Fibroblast of lung (primary cell): ENCODE data around the gene SLC1A1. TPM values are rescaled to one million over a fixed set of nuclear protein-coding genes. Genes with fewer than 3 reads are reported as not detected.

Experiments
- DNase-seq, 2 donors: peaks; one replicate each; pipeline versions ENCODE4 v3.0.0 to v3.0.0-alpha.2; 2010; ENCODE audit warnings: low read depth in 2 of 2
- H2AFZ ChIP-seq: 2 replicates; pipeline ENCODE4 v1.5.1; 2012; ENCODE audit warnings: low read length, control low read depth, inconsistent platforms
- H3K27ac ChIP-seq: 2 replicates; pipeline ENCODE4 v1.5.1; 2011; ENCODE audit warnings: low read length, control low read depth; ENCODE audit not compliant: insufficient read depth
- H3K27me3 ChIP-seq: 2 replicates; pipeline ENCODE4 v1.5.1; 2011; ENCODE audit warnings: mild to moderate bottlenecking, low read length; ENCODE audit not compliant: control insufficient read depth, insufficient read depth
- H3K36me3 ChIP-seq: 2 replicates; pipeline ENCODE4 v1.5.1; 2011; ENCODE audit warnings: low read length; ENCODE audit not compliant: control insufficient read depth, insufficient read depth
- H3K4me1 ChIP-seq: 2 replicates; pipeline ENCODE4 v1.5.1; 2011; ENCODE audit warnings: low read length; ENCODE audit not compliant: control insufficient read depth, insufficient read depth; ENCODE audit errors: extremely low read depth
- H3K4me2 ChIP-seq: 2 replicates; pipeline ENCODE4 v1.5.1; 2011; ENCODE audit warnings: low read length, control low read depth; ENCODE audit not compliant: insufficient read depth; ENCODE audit errors: extremely low read depth
- H3K4me3 ChIP-seq, 4 experiments: fragments of 200-600 bp in 1 of 4; sonication (generic) in 1 of 4; replicated peaks in 1 of 4; 2 replicates each; pipeline ENCODE4 v1.5.1; 2011 to 2016; ENCODE audit warnings: low read length in 4 of 4, low read depth in 3 of 4, mild to moderate bottlenecking in 3 of 4, control low read depth in 2 of 4, inconsistent platforms in 1 of 4, mixed read lengths in 1 of 4; ENCODE audit not compliant: insufficient read depth in 1 of 4; ENCODE audit errors: control extremely low read depth in 1 of 4
- H3K79me2 ChIP-seq: 2 replicates; pipeline ENCODE4 v1.5.1; 2012; ENCODE audit warnings: mild to moderate bottlenecking, low read length, inconsistent platforms; ENCODE audit not compliant: control insufficient read depth, insufficient read depth
- H3K9ac ChIP-seq: 2 replicates; pipeline ENCODE4 v1.5.1; 2011; ENCODE audit warnings: mild to moderate bottlenecking, low read length, control low read depth; ENCODE audit not compliant: insufficient read depth
- H3K9me3 ChIP-seq: 2 replicates; pipeline ENCODE4 v1.5.1; 2012; ENCODE audit warnings: low read depth, low read length; ENCODE audit not compliant: control insufficient read depth, insufficient read depth
- H4K20me1 ChIP-seq: 2 replicates; pipeline ENCODE4 v1.5.1; 2011; ENCODE audit warnings: low read length; ENCODE audit not compliant: control insufficient read depth, insufficient read depth; ENCODE audit errors: extremely low read depth
- EZH2 ChIP-seq: IDR thresholded peaks from 2 replicates; pipeline ENCODE4 v1.5.1; 2012; ENCODE audit warnings: low read length, control low read depth, mild to moderate bottlenecking; ENCODE audit errors: missing control alignments
- polyA plus RNA-seq, 2 donors: library from polyadenylated mRNA; depleted of rRNA in 1 of 2; stranded (reverse) in 1 of 2; unstranded in 1 of 2; fragments of >200 nt; gene quantifications; 2 replicates each; pipeline ENCODE4 v1.2.1, GENCODE V29; 2011 to 2012; ENCODE audit warnings: missing spikeins in 1 of 2
- total RNA-seq: library from RNA; depleted of rRNA; stranded (reverse); fragments of >200 nt; gene quantifications from 2 replicates; pipeline ENCODE4 v1.2.1, GENCODE V29; 2014
- TF ChIP-seq, protein P1 (sequence below), 2 donors: IDR thresholded peaks in 1 of 2; conservative IDR thresholded peaks in 1 of 2; 1 replicate in 1 of 2; 2 replicates in 1 of 2; pipeline ENCODE4 v1.5.1; 2011 to 2012; ENCODE audit warnings: low read length in 2 of 2, control low read depth in 1 of 2, inconsistent platforms in 1 of 2, low read depth in 1 of 2, mild to moderate bottlenecking in 1 of 2

Gene SLC1A1
- total and polyA plus RNA-seq, 2 donors (not counting 1 experiment from before 2014, with no cell fraction given) = 4.5 to 64.1 TPM

DNA sequence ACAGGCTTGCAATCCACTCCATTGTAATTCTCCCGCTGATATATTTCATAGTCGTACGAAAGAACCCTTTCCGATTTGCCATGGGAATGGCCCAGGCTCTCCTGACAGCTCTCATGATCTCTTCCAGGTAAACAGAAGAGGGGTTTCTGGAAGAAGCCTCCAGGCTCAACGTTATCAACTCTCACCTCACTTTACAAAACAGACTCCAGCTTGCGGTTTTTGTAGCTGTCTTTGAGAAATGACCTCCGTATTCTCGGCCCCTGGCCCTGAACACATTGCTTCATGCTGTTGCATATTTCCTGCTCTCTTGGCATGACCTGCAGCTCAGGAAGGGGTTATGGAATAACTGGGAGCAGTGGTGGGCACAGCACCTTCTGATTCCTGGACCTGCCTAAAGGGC lies 85.7 kb downstream of the SLC1A1 start:
- no peaks in the 10 kb centered on the region for H3K79me2 ChIP-seq
- H3K4me3 ChIP-seq = no peak overlapping the region
- TF ChIP-seq, protein P1, sequence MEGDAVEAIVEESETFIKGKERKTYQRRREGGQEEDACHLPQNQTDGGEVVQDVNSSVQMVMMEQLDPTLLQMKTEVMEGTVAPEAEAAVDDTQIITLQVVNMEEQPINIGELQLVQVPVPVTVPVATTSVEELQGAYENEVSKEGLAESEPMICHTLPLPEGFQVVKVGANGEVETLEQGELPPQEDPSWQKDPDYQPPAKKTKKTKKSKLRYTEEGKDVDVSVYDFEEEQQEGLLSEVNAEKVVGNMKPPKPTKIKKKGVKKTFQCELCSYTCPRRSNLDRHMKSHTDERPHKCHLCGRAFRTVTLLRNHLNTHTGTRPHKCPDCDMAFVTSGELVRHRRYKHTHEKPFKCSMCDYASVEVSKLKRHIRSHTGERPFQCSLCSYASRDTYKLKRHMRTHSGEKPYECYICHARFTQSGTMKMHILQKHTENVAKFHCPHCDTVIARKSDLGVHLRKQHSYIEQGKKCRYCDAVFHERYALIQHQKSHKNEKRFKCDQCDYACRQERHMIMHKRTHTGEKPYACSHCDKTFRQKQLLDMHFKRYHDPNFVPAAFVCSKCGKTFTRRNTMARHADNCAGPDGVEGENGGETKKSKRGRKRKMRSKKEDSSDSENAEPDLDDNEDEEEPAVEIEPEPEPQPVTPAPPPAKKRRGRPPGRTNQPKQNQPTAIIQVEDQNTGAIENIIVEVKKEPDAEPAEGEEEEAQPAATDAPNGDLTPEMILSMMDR (conservative IDR thresholded peaks at IDR 0.05 in 1 of 2, IDR thresholded peaks at IDR 0.05 in 1 of 2; ENCODE audit: low read depth in 1 of 2, low read length in 2 of 2) = no peak
- TF ChIP-seq EZH2 = no peak
- no peaks in the 10 kb centered on the region for H3K4me1 ChIP-seq
- H2AFZ ChIP-seq = no peak overlapping the region
- H3K27me3 ChIP-seq = no peaks in the 10 kb centered on the region
- H3K9me3 ChIP-seq = no peaks in the 10 kb centered on the region
- H3K4me2 ChIP-seq = no peak overlapping the region
- DNase-seq = no peak
- no peak overlapping the region for H3K9ac ChIP-seq
- no peaks in the 10 kb centered on the region for H3K36me3 ChIP-seq
- no peaks in the 10 kb centered on the region for H4K20me1 ChIP-seq
- H3K27ac ChIP-seq = no peak overlapping the region

DNA sequence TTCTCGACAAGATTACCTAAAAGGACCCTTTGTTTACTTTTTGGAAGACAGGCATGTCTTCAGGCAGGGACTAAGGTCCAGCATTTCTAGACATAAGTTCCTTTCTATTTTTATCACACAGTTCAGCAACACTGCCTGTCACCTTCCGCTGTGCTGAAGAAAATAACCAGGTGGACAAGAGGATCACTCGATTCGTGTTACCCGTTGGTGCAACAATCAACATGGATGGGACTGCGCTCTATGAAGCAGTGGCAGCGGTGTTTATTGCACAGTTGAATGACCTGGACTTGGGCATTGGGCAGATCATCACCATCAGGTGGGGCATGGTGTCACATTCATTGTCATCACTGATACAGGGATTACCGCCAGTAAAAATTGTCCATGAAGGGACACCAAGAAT lies 86.2 kb downstream of the SLC1A1 start:
- H3K9ac ChIP-seq = no peak overlapping the region
- no peaks in the 10 kb centered on the region for H4K20me1 ChIP-seq
- H3K4me2 ChIP-seq = no peak overlapping the region
- H3K27ac ChIP-seq = no peak overlapping the region
- no peak for TF ChIP-seq EZH2
- TF ChIP-seq, protein P1 (conservative IDR thresholded peaks at IDR 0.05 in 1 of 2, IDR thresholded peaks at IDR 0.05 in 1 of 2; ENCODE audit: low read depth in 1 of 2, low read length in 2 of 2) = no peak
- H2AFZ ChIP-seq = no peak overlapping the region
- no peaks in the 10 kb centered on the region for H3K4me1 ChIP-seq
- DNase-seq = no peak
- H3K79me2 ChIP-seq = no peaks in the 10 kb centered on the region
- no peaks in the 10 kb centered on the region for H3K27me3 ChIP-seq
- H3K4me3 ChIP-seq = no peak overlapping the region
- no peaks in the 10 kb centered on the region for H3K36me3 ChIP-seq
- no peaks in the 10 kb centered on the region for H3K9me3 ChIP-seq

DNA sequence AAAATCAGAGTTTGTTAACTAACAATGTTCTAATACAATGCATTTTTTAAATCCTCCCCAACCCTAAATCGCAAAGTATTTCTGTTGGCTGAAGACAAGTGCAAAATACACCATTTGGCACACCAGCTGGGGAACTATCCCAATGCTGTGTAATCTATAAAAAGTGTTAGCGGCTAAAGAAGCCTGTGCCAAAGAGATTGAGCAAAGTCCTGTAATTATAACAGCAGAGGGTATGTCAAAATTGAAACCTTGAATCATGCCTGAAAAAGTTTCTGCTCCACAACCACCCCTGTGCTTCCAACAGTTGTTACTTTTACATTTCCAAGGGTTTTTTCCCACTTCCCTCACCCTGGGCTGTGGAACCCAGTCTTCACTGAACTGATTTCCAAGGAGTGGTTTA lies 88.7 kb downstream of the SLC1A1 start:
- Histone ChIP-seq H3K27ac (no peak overlapping the region), H3K27me3 (no peaks in the 10 kb centered on the region), H3K9ac (no peak overlapping the region), H4K20me1 (no peaks in the 10 kb centered on the region), H3K9me3 (no peaks in the 10 kb centered on the region), H3K36me3 (no peaks in the 10 kb centered on the region), H3K79me2 (no peaks in the 10 kb centered on the region), H3K4me1 (no peaks in the 10 kb centered on the region), H3K4me2 (no peak overlapping the region), H2AFZ (no peak overlapping the region), H3K4me3 (no peak overlapping the region)
- no peak for DNase-seq
- no peak for TF ChIP-seq EZH2
- TF ChIP-seq, protein P1 (conservative IDR thresholded peaks at IDR 0.05 in 1 of 2, IDR thresholded peaks at IDR 0.05 in 1 of 2; ENCODE audit: low read depth in 1 of 2, low read length in 2 of 2) = no peak
